Naive B cell (primary cell): Measurements from ENCODE around the gene TMEM53. TPM values are rescaled to one million over a fixed set of nuclear protein-coding genes. Genes with fewer than 3 reads are reported as not detected.

ENCODE experiments used
- ATAC-seq, 2 donors: fragments of 150-1000 bp; cut with Tn5 transposase; 2 replicates each; pipeline ENCODE4 v1.10.0; 2021; ENCODE audit warnings: low read depth in 2 of 2, mild to moderate bottlenecking in 2 of 2, moderate library complexity in 2 of 2
- DNase-seq: peaks from one replicate; pipeline ENCODE4 v3.0.0; 2022
- H3K27ac Mint-ChIP-seq, 6 donors: one replicate each; pipeline ENCODE4 v1.8.0; 2020 to 2022; ENCODE audit warnings: mild to moderate bottlenecking in 6 of 6, mixed read lengths in 6 of 6, moderate library complexity in 5 of 6, inconsistent platforms in 2 of 6
- H3K27me3 Mint-ChIP-seq, 3 donors: one replicate each; pipeline ENCODE4 v1.8.0; 2021 to 2022; ENCODE audit warnings: mixed read lengths in 3 of 3, mild to moderate bottlenecking in 1 of 3
- H3K36me3 Mint-ChIP-seq, 2 donors: one replicate each; pipeline ENCODE4 v1.8.0; 2020 to 2022; ENCODE audit warnings: mixed read lengths in 2 of 2, inconsistent platforms in 1 of 2, mild to moderate bottlenecking in 1 of 2
- H3K4me1 Mint-ChIP-seq, 3 donors: one replicate each; pipeline ENCODE4 v1.8.0; 2020 to 2022; ENCODE audit warnings: mixed read lengths in 3 of 3, inconsistent platforms in 1 of 3, mild to moderate bottlenecking in 1 of 3, moderate library complexity in 1 of 3
- H3K4me3 Mint-ChIP-seq, 8 donors: one replicate each; pipeline ENCODE4 v1.8.0; 2020 to 2022; ENCODE audit warnings: mild to moderate bottlenecking in 8 of 8, mixed read lengths in 8 of 8, moderate library complexity in 8 of 8, inconsistent platforms in 2 of 8
- H3K9me3 Mint-ChIP-seq, 7 donors: one replicate each; pipeline ENCODE4 v1.8.0; 2020 to 2022; ENCODE audit warnings: mixed read lengths in 7 of 7, mild to moderate bottlenecking in 5 of 7, inconsistent platforms in 2 of 7, moderate library complexity in 1 of 7
- polyA plus RNA-seq, 6 donors: library from polyadenylated mRNA; unstranded; fragments of 300-500 nt; fragmentation: Illumina TruSeq; gene quantifications; one replicate each; pipeline ENCODE4 v1.2.3, GENCODE V29; 2021; ENCODE audit warnings: low read depth in 6 of 6

The TMEM53 gene
- polyA plus RNA-seq, 6 donors from 2014 or later, result 1.2 to 10.3 (median 7.4) TPM

DNA sequence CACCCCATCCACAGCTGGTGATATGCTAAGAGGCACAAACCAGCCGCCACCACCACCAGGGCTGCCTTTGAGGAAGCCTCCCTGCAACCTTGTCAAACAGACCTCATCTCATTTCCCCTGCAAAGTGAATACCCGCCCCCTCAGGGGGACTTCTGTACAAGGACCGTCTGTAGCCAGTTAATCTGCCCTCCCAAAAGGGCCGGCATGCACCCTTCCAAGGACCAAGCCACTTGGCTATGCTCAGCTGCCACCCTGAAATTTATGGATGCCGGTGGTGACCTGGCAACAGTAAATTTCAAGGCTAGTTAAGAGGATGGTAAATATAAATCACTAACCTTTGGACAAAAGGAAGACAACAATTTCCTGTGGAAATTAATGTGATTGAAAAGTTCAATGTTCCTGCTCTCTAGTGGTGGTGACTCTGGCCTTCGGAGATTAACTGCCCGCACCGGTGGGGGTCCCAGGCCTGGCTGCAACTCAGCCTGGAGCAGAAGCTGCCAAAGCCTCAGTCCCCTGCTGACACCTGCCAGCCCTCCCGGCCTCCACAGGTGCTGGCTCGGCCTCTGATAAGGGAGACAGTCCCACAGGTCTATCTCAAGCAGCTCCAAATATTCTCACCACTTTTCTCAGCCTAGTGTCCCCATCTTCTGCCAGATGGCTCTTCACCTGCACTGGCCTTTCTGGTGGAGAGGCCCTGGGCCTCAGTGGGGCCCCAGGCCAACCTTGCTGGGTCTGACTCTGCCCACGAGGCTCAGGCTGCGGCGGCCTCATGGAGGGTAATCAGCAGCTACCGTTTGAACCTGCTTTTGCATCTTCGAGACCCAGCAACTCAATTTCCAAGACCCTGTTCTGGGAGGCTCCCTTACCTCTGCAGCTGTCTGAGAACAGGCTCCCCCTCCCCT lies 12.2 kb downstream of the TMEM53 start:
- ATAC-seq (no peak), DNase-seq (no peak)
- H3K36me3 Mint-ChIP-seq, result no peaks in the 10 kb centered on the region
- H3K4me1 Mint-ChIP-seq, result peaks cover 13 to 24% (median 20%) of the 10 kb centered on the region in 3 donors
- peak overlapping the region in 1 of 6 donors; percentile 24 for H3K27ac Mint-ChIP-seq
- no peaks in the 10 kb centered on the region for H3K9me3 Mint-ChIP-seq
- H3K4me3 Mint-ChIP-seq, result no peak overlapping the region
- H3K27me3 Mint-ChIP-seq, result no peaks in the 10 kb centered on the region

DNA sequence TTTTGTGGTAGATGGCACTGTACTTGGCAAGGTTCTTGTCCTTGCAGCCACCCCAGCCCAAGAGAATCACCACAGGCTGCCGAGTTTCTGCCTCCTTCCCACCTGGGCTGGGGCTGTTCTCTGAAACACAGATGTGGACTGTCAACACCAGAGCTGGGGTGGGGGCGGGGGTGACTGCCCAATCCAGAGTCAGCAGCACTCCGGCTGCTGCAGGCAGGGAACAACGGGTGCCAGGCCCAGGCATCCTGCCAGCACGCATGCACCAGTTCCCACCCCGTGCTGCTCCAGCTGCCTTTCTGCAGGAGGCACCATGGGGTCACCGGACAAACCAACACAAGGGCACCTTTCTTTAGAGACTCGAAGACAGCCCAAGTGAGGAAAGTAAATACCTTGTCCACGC lies 14.1 kb downstream of the TMEM53 start:
- no peak for ATAC-seq
- Mint-ChIP-seq H3K9me3 (no peaks in the 10 kb centered on the region), H3K27ac (no peak overlapping the region), H3K36me3 (no peaks in the 10 kb centered on the region), H3K4me1 (peaks cover 13 to 20% (median 18%) of the 10 kb centered on the region in 3 donors), H3K4me3 (no peak overlapping the region), H3K27me3 (no peaks in the 10 kb centered on the region)
- DNase-seq, result no peak

DNA sequence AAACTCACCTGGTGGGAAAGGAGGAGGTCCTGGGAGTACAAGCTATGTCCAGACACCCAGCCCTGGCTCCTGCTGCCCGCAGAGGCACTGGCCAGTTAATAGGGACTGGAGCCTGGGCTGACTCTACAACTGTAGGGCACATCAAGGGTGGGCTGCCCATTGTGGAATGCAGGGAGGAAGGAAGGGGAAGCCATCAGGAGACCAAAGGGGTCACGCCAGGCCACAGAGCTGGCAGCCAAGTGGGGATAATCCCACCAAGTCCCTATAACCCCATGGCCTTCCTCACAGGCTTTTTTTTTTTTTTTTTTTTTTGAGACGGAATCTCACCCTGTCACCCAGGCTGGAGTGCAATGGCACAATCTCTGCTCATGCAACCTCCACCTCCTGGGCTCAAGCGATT lies 14.7 kb downstream of the TMEM53 start:
- H3K4me3 Mint-ChIP-seq, result no peak overlapping the region
- H3K27me3 Mint-ChIP-seq, result no peaks in the 10 kb centered on the region
- no peak overlapping the region for H3K27ac Mint-ChIP-seq
- no peaks in the 10 kb centered on the region for H3K9me3 Mint-ChIP-seq
- H3K4me1 Mint-ChIP-seq, result peaks cover 6 to 14% (median 12%) of the 10 kb centered on the region in 3 donors
- ATAC-seq (no peak), DNase-seq (no peak)
- no peaks in the 10 kb centered on the region for H3K36me3 Mint-ChIP-seq

DNA sequence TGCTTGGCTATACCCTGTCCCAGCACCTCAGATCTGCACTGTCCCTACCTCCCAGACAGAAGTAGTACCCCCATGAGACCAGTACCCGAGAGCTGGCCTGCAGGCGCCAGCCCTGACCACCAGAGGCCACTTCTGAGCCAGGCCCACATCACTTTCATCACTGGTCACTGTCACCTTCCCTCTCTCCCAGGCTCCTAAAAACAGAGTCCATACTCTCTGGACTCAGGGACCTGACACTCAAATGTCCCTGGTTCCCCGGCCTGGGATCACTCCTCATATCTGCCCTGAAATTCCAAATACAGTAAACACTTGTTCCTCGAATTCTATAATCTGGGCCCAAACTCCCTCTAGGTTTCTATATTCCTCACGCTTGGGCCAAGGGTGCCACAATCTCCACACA lies 18.7 kb downstream of the TMEM53 start:
- no peaks in the 10 kb centered on the region for H3K9me3 Mint-ChIP-seq
- H3K4me3 Mint-ChIP-seq, result peak overlapping the region in 2 of 8 donors; percentile 23 to 45
- no peak for DNase-seq
- H3K27ac Mint-ChIP-seq, result peak overlapping the region in 2 of 6 donors; percentile 70 to 84
- ATAC-seq, result no peak
- H3K36me3 Mint-ChIP-seq, result no peaks in the 10 kb centered on the region
- no peaks in the 10 kb centered on the region for H3K27me3 Mint-ChIP-seq
- H3K4me1 Mint-ChIP-seq, result peaks cover 0 to 4% (median 3%) of the 10 kb centered on the region in 3 donors

DNA sequence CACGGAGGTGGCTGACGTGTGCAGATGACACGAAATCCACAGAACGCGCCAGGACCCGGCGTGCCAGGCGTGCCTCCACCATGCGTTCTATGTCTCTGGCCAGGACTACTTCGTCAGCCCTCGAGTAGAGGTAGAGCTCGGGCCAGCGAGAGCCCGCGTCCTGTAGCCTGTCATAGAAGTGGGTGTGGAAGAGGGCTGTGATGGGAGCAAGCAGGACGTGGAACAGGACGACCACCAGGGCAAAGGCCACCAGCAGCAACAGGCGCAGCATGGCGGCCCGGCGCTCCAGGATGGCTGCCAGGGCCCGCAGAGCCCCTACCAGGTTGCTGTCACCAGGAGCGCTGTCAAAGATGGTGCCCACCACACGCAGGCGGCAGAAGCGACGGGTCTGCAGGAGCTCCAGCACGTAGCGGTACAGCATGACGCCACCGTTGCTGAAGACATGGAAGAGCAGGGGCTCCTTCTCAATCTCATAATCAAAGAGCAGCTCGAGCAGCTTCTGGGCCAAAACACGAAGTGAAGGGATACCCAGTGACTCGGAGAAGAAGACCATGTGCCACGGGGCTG lies 19.6 kb downstream of the TMEM53 start:
- H3K27me3 Mint-ChIP-seq, result no peaks in the 10 kb centered on the region
- ATAC-seq (no peak), DNase-seq (no peak)
- no peaks in the 10 kb centered on the region for H3K36me3 Mint-ChIP-seq
- H3K27ac Mint-ChIP-seq, result peak overlapping the region in 1 of 6 donors; percentile 79
- peaks cover 0 to 4% (median 3%) of the 10 kb centered on the region in 3 donors for H3K4me1 Mint-ChIP-seq
- no peak overlapping the region for H3K4me3 Mint-ChIP-seq
- no peaks in the 10 kb centered on the region for H3K9me3 Mint-ChIP-seq

DNA sequence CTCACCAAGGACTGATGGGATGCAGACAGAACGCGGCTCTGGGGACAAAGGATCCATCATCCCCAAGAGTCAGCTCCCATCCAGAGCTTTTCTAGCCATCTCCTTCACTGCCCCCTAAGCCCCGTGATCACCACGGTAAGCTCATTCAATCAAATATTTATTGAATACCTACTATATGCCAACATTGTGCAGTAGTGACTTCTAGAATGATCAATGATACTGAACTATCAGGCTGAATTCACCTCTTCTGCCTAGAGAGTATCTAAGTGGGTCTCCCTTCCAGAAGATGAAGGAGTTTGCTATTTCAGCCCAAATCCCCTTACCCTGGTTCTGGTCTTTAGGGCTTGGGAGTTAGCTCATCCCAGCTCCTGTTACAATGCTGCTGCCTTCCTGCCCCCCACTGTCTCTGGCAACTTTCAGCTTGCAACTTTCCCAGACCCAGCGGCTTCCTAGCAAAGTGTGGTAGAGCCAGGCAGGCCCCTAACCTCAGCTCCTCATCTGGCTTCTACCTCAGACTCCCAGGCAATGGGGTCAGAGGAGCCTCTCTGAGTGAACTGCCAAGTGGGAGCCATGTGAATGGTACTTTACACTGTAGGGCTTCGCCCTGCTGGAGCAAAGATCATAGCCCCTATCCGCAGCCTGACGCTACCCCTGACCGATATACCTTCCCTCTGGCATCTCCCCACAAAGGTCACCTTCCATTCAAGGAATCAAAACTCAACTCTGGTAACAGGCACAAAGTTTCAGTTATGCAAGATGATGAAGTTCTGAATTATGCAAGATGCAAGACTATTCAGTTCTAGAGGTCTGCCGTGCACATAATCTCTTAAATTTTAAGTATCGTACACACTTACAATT lies 20.9 kb downstream of the TMEM53 start:
- Mint-ChIP-seq H3K9me3 (no peaks in the 10 kb centered on the region), H3K36me3 (peaks cover 0 to 9% of the 10 kb centered on the region in 2 donors), H3K4me1 (peaks cover 0 to 4% (median 3%) of the 10 kb centered on the region in 3 donors), H3K27ac (peak overlapping the region in 1 of 6 donors; percentile 82), H3K27me3 (no peaks in the 10 kb centered on the region), H3K4me3 (no peak overlapping the region)
- DNase-seq, result no peak
- no peak for ATAC-seq

DNA sequence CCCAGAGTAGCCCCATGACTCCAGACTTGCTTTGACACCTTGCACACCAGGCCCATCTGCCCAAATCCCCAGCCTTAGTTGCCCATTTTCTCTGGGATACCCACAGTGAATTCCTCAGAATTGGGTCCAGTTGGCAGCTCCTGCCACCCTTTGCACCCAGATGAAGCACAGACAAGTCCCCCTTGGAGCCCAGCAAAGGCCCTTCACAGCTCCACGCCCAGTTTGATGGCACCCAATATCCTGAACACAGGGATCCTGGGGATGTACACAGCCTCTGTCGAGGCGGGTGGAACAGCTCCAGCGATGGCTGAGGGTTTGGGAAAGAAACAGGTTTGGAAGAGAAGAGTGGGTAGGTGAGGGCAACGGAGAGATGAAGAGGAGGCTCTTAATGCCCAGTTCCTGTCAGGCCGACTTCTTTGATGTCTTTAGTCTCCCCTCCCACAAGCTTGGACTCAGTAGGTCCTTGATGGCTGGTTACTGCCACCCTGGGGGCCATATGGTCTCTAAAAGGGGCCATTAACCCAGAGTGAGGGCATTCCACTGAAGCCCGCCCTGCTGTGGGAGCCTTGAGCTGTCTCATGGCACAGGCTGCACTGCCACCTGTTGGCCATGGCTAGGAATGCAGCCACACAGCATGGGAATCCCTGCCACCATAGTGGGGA lies 21.7 kb downstream of the TMEM53 start:
- Mint-ChIP-seq H3K4me1 (peaks cover 0 to 4% (median 3%) of the 10 kb centered on the region in 3 donors), H3K9me3 (no peaks in the 10 kb centered on the region), H3K27me3 (no peaks in the 10 kb centered on the region), H3K36me3 (peaks cover 0 to 9% of the 10 kb centered on the region in 2 donors), H3K27ac (peak overlapping the region in 2 of 6 donors; percentile 61 to 88), H3K4me3 (no peak overlapping the region)
- DNase-seq (peak; percentile 62), ATAC-seq (peak; percentile 90 to 94)

DNA sequence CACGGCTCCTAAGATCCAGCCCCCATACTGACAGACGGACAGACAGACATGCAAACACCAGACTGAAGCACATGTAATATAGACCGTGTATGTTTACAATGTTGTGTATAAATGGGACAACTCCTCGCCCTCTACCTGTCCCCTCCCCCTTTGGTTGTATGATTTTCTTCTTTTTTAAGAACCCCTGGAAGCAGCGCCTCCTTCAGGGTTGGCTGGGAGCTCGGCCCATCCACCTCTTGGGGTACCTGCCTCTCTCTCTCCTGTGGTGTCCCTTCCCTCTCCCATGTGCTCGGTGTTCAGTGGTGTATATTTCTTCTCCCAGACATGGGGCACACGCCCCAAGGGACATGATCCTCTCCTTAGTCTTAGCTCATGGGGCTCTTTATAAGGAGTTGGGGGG lies 23.2 kb downstream of the TMEM53 start:
- DNase-seq (no peak), ATAC-seq (no peak)
- peak overlapping the region in 2 of 6 donors; percentile 23 to 82 for H3K27ac Mint-ChIP-seq
- no peak overlapping the region for H3K4me3 Mint-ChIP-seq
- H3K9me3 Mint-ChIP-seq, result no peaks in the 10 kb centered on the region
- H3K36me3 Mint-ChIP-seq, result peaks cover 0 to 9% of the 10 kb centered on the region in 2 donors
- H3K4me1 Mint-ChIP-seq, result peaks cover 0 to 4% (median 3%) of the 10 kb centered on the region in 3 donors
- H3K27me3 Mint-ChIP-seq, result no peaks in the 10 kb centered on the region

DNA sequence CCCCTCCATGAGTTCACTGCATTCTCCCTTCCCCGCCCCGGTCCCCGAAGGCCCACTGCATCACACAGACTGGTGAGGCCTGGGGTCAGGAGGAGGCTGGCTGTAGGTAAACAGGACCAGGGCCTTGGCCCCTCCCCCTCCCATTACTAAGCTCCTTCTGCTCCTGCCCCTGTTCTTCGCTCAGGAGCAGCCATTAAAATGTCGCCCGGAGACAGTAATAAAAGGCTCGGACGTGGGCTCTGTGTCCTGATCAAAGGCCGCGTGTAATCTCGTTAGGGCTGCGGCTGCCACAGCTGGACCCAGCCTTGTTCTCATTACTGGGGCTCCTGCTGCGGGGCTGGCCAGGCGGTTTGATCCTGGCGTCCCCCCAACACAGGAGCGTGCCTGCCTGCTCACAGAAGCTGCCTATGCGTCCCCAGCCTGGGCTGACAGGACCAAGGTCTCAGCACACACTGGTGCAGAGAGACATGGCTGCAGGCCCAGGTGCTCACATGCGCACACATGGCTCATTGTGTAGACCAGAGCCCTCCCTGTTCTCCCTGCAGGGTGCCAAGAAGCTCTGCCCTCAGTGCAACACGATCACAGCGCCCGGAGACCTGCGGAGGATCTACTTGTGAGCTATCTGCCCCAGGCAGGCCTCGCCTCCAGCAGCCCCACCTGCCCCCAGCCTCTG lies 24.0 kb downstream of the TMEM53 start:
- peaks cover 0 to 4% (median 0%) of the 10 kb centered on the region in 3 donors for H3K4me1 Mint-ChIP-seq
- peaks cover 0 to 9% of the 10 kb centered on the region in 2 donors for H3K36me3 Mint-ChIP-seq
- no peak for ATAC-seq
- H3K9me3 Mint-ChIP-seq, result no peaks in the 10 kb centered on the region
- H3K4me3 Mint-ChIP-seq, result no peak overlapping the region
- no peak for DNase-seq
- H3K27ac Mint-ChIP-seq, result peak overlapping the region in 2 of 6 donors; percentile 43 to 54
- no peaks in the 10 kb centered on the region for H3K27me3 Mint-ChIP-seq

DNA sequence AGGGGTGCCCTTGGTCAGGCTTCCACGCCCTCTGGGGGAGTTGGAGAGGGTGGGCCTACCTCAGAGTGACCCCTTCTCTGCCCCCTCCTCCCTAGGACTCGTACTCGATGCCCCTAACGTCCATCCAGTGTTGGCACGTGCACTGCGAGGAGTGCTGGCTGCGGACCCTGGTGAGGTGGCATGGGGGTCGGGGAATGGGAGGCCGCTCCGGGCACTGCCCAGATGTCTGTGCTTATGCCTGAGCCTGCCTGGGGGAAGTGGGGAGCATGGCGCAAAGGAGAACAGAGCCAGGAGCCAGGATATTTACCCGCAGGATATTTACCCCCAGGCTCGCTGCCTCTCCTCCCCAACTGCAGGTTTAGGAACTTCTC lies 24.5 kb downstream of the TMEM53 start:
- no peak for DNase-seq
- Mint-ChIP-seq H3K36me3 (peaks cover 0 to 14% of the 10 kb centered on the region in 2 donors), H3K9me3 (no peaks in the 10 kb centered on the region), H3K27ac (no peak overlapping the region), H3K4me3 (no peak overlapping the region), H3K27me3 (no peaks in the 10 kb centered on the region), H3K4me1 (peaks cover 0 to 4% (median 0%) of the 10 kb centered on the region in 3 donors)
- no peak for ATAC-seq

DNA sequence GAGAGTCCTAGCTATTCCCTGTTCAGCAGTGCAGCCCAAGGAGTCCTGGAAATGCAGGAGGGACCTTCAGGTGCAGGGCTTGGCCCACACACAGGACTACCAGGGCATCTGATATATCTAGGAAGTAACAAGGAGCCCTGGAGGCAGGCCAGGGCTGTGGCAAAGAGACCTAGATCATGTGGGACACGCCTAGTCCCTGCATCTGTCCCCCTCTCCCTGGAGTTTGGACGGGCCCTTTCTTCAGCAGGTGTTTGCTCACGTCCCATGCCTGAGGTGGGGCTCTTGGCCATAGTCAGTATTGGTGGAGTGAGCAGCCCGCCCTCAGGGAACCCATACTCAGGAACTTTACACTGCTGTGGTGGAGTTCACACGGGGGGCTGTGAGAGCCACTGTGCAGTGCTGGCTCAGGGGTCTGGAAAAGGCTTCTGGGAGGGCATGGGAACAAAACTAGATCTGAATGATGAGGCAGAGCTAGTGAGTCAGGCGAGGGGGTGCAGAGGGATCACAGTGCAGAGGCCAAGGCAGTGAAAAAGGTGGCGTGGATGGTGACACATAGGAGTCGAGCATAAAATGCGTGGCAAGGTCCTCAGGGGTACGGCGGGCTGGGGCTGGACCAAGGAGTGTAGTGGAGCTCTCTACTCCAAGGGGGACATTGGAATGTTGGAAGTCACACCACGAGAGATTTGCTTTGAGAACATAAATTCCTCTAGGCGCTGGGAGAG lies 25.6 kb downstream of the TMEM53 start:
- Mint-ChIP-seq H3K4me3 (peak overlapping the region in 1 of 8 donors; percentile 60), H3K36me3 (peaks cover 0 to 23% of the 10 kb centered on the region in 2 donors), H3K27me3 (no peaks in the 10 kb centered on the region), H3K27ac (peak overlapping the region in 2 of 6 donors; percentile 70 to 83), H3K4me1 (peaks cover 0 to 4% (median 0%) of the 10 kb centered on the region in 3 donors), H3K9me3 (no peaks in the 10 kb centered on the region)
- ATAC-seq (no peak), DNase-seq (no peak)

DNA sequence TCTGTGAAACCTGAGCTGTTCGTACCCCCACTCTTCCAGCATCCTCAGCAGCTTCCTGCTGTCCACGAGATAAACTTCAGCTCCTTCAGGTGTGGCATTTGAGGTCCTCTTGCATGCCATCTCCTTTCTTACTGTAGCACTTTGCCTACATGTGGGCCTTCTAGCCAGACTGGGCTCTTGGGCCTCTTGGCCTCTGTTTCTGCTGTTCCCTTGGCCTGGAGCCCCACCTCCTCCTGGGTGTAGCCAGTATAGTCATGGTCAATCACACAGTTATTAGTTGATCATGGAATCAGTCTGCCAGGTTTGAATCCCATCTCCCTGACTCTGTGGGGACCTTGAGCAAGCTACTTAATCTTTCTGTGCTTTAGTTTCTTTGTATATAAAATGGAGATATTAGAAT lies 26.4 kb downstream of the TMEM53 start:
- peaks cover 0 to 9% (median 5%) of the 10 kb centered on the region in 3 donors for H3K4me1 Mint-ChIP-seq
- H3K27me3 Mint-ChIP-seq, result no peaks in the 10 kb centered on the region
- H3K36me3 Mint-ChIP-seq, result peaks cover 0 to 30% of the 10 kb centered on the region in 2 donors
- DNase-seq (no peak), ATAC-seq (no peak)
- H3K27ac Mint-ChIP-seq, result peak overlapping the region in 3 of 6 donors; percentile 12 to 65 (median 61)
- H3K9me3 Mint-ChIP-seq, result no peaks in the 10 kb centered on the region
- H3K4me3 Mint-ChIP-seq, result no peak overlapping the region
